Measurements from ENCODE around the gene ABCF2.

GRCh38 chr7:151205730-151206129, 21.3 kb downstream of the ABCF2 start:
- no peak for TF ChIP-seq CTCF (IDR thresholded peaks at IDR 0.05)
- TF ChIP-seq TEAD4 (IDR thresholded peaks at IDR 0.05; ENCODE audit: borderline replicate concordance, insufficient read depth) = no peak
- no peak for TF ChIP-seq MEF2A (IDR thresholded peaks at IDR 0.05; ENCODE audit: borderline replicate concordance, low read depth)
- TF ChIP-seq JUND (IDR thresholded peaks at IDR 0.05) = no peak
- TF ChIP-seq RFX5 (IDR thresholded peaks at IDR 0.05; ENCODE audit: low read length) = no peak
- no peak for TF ChIP-seq PBX3 (IDR thresholded peaks at IDR 0.05)
- TF ChIP-seq TAF1 (IDR thresholded peaks at IDR 0.05; ENCODE audit: borderline replicate concordance, low read depth, low read length) = no peak
- TF ChIP-seq RCOR1 (IDR thresholded peaks at IDR 0.05; ENCODE audit: low read length) = no peak
- TF ChIP-seq USF2 (IDR thresholded peaks at IDR 0.05; ENCODE audit: borderline replicate concordance, low read depth, low read length) = no peak
- no peak for TF ChIP-seq EP300 (IDR thresholded peaks at IDR 0.05; ENCODE audit: borderline replicate concordance in 1 of 2, low read depth in 1 of 2, low read length in 1 of 2)
- TF ChIP-seq FOXJ3 (CRISPR knock-in tag; IDR thresholded peaks at IDR 0.05) = no peak
- TF ChIP-seq, protein P1, sequence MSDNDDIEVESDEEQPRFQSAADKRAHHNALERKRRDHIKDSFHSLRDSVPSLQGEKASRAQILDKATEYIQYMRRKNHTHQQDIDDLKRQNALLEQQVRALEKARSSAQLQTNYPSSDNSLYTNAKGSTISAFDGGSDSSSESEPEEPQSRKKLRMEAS (IDR thresholded peaks at IDR 0.05; ENCODE audit: low read depth) = no peak

All from SK-N-SH (cell line).